GM12878 (cell line): ENCODE measurements around the gene NCKAP5. TPM values are rescaled to one million over a fixed set of nuclear protein-coding genes. Genes with fewer than 3 reads are reported as not detected.

Experiments
- ASH2L ChIP-seq: fragments of 300-600, 200-600 bp; sonication (generic); IDR thresholded peaks from 2 replicates; pipeline ENCODE4 v1.6.1; 2017; ENCODE audit warnings: low read depth, mild to moderate bottlenecking, borderline replicate concordance
- ATF7 ChIP-seq: fragments of 450-650 bp; IDR thresholded peaks from 2 replicates; pipeline ENCODE4 v1.6.1; 2016; ENCODE audit warnings: low read depth, mild to moderate bottlenecking
- CEBPB ChIP-seq, 2 experiments: fragments of 150-350 bp in 1 of 2; IDR thresholded peaks; 2 replicates each; pipeline ENCODE4 v1.6.1; 2012 to 2014; ENCODE audit warnings: low read depth in 2 of 2, low read length in 2 of 2, borderline replicate concordance in 1 of 2, inconsistent platforms in 1 of 2
- CHD1 ChIP-seq: IDR thresholded peaks from 2 replicates; pipeline ENCODE4 v1.6.1; 2012; ENCODE audit warnings: low read depth, low read length, improper control_type of control experiment
- CUX1 ChIP-seq: IDR thresholded peaks from 2 replicates; pipeline ENCODE4 v1.6.1; 2012; ENCODE audit warnings: improper control_type of control experiment, low read depth, low read length; ENCODE audit not compliant: insufficient replicate concordance
- FOXK2 ChIP-seq: fragments of 450-650 bp; IDR thresholded peaks from 2 replicates; pipeline ENCODE4 v1.6.1; 2017; ENCODE audit warnings: mild to moderate bottlenecking, moderate library complexity
- GABPA ChIP-seq: IDR thresholded peaks from 2 replicates; pipeline ENCODE4 v1.6.1; 2014; ENCODE audit warnings: antibody characterized with exemption, low read depth, mild to moderate bottlenecking, inconsistent platforms
- KLF5 ChIP-seq: fragments of 450-650 bp; IDR thresholded peaks from 2 replicates; pipeline ENCODE4 v1.6.1; 2014; ENCODE audit warnings: mild to moderate bottlenecking; ENCODE audit not compliant: partially characterized antibody
- SMAD1 ChIP-seq: fragments of 450-650 bp; IDR thresholded peaks from 2 replicates; pipeline ENCODE4 v1.6.1; 2018; ENCODE audit warnings: mild to moderate bottlenecking, low read depth; ENCODE audit not compliant: partially characterized antibody
- SUPT20H ChIP-seq: IDR thresholded peaks from 2 replicates; pipeline ENCODE4 v1.6.1; 2011; ENCODE audit warnings: low read depth, mild to moderate bottlenecking, low read length, moderate library complexity, borderline replicate concordance; ENCODE audit not compliant: control insufficient read depth
- ZBED1 ChIP-seq: IDR thresholded peaks from 2 replicates; pipeline ENCODE4 v1.6.1; 2016; ENCODE audit warnings: borderline replicate concordance
- ZZZ3 ChIP-seq: IDR thresholded peaks from 2 replicates; pipeline ENCODE4 v1.6.1; 2011; ENCODE audit warnings: low read depth; ENCODE audit not compliant: control insufficient read depth, insufficient read length
- polyA plus RNA-seq, 11 experiments: library from polyadenylated mRNA; depleted of rRNA in 4 of 11; unstranded in 6 of 11; stranded (reverse) in 5 of 11; fragments of >200 nt; fragmentation: Nextera tagmentation in 4 of 11; fragmentation: Illumina TruSeq in 1 of 11; extraction: Ambion mirVana in 4 of 11; extraction: Trizol in 1 of 11; gene quantifications; 1 replicate in 1 of 11; 2 replicates in 10 of 11; pipeline versions ENCODE4 v1.2.1 to v1.2.3, GENCODE V29; 2011 to 2016; ENCODE audit warnings: inconsistent platforms in 2 of 11, missing spikeins in 2 of 11, low read depth in 1 of 11
- total RNA-seq, 4 experiments: library from RNA; depleted of rRNA in 3 of 4; stranded (reverse); fragments of >200 nt in 3 of 4; fragmentation: Illumina TruSeq in 1 of 4; extraction: Trizol in 1 of 4; gene quantifications; 2 replicates each; pipeline versions ENCODE4 v1.2.1 to v1.2.3, GENCODE V29; 2013 to 2021
- TF ChIP-seq, protein P1 (sequence below): IDR thresholded peaks from 2 replicates; pipeline ENCODE4 v1.6.1; 2011; ENCODE audit warnings: mild to moderate bottlenecking, low read depth, low read length, moderate library complexity; ENCODE audit not compliant: insufficient replicate concordance

Gene NCKAP5
- total and polyA plus RNA-seq, 10 of the 15 experiments (the other 5 are each of a cell fraction or from before 2014, with no cell fraction given) = 0.06 to 0.44 (median 0.16) TPM

GRCh38 chr2:133413863-133414262 is 154.4 kb downstream of the NCKAP5 start (continued):
- TF ChIP-seq CUX1 (no peak), FOXK2 (no peak), CEBPB (IDR thresholded peaks at IDR 0.05; ENCODE audit: borderline replicate concordance in 1 of 2, low read depth in 2 of 2, low read length in 2 of 2) (no peak), CHD1 (no peak), KLF5 (no peak), SMAD1 (no peak), GABPA (no peak), ZBED1 (no peak), ZZZ3 (no peak), ATF7 (no peak), ASH2L (no peak), SUPT20H (no peak)
- TF ChIP-seq, protein P1, sequence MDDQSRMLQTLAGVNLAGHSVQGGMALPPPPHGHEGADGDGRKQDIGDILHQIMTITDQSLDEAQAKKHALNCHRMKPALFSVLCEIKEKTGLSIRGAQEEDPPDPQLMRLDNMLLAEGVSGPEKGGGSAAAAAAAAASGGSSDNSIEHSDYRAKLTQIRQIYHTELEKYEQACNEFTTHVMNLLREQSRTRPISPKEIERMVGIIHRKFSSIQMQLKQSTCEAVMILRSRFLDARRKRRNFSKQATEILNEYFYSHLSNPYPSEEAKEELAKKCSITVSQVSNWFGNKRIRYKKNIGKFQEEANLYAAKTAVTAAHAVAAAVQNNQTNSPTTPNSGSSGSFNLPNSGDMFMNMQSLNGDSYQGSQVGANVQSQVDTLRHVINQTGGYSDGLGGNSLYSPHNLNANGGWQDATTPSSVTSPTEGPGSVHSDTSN = no peak
